Calu3 (cell line): Measurements from ENCODE around the gene INO80C. TPM values are rescaled to one million over a fixed set of nuclear protein-coding genes. Genes with fewer than 3 reads are reported as not detected.
"Not testable (repeated sequence)": the region's sequence is repeated elsewhere in the genome, so short reads cannot be mapped to it uniquely, and the experiment has no call there.

Experiments
- BruUV-seq: library from RNA; stranded (reverse); fragments of 400-500 nt; replicated peaks from 2 replicates; lab custom pipeline; 2021; lab: Mats Ljungman, UMichigan
- CTCF ChIA-PET: fragments of 300-600 bp; sonication (Branson Sonifier 250); formaldehyde crosslinking; loops from one replicate; lab custom pipeline; 2022; ENCODE audit warnings: antibody characterized with exemption; lab: Charles Lee
- DNase-seq: peaks from one replicate; pipeline ENCODE4 v3.0.0; 2022
- H3K27ac Mint-ChIP-seq: one replicate; pipeline ENCODE4 v1.8.0; 2022; ENCODE audit warnings: mixed read lengths; ENCODE audit not compliant: unreplicated experiment
- H3K27me3 Mint-ChIP-seq: one replicate; pipeline ENCODE4 v1.8.0; 2022; ENCODE audit warnings: mixed read lengths; ENCODE audit not compliant: unreplicated experiment
- H3K36me3 Mint-ChIP-seq: one replicate; pipeline ENCODE4 v1.8.0; 2022; ENCODE audit warnings: mild to moderate bottlenecking, moderate library complexity, mixed read lengths; ENCODE audit not compliant: insufficient read depth, unreplicated experiment
- H3K4me1 Mint-ChIP-seq: one replicate; pipeline ENCODE4 v1.8.0; 2022; ENCODE audit warnings: mild to moderate bottlenecking, low read depth, mixed read lengths; ENCODE audit not compliant: unreplicated experiment
- H3K4me3 Mint-ChIP-seq: one replicate; pipeline ENCODE4 v1.8.0; 2022; ENCODE audit warnings: mild to moderate bottlenecking, low read depth, moderate library complexity, mixed read lengths; ENCODE audit not compliant: unreplicated experiment
- H3K9me3 Mint-ChIP-seq: one replicate; pipeline ENCODE4 v1.8.0; 2022; ENCODE audit warnings: low read depth, mixed read lengths; ENCODE audit not compliant: unreplicated experiment
- intact Hi-C: fragments of 100-400 bp; cut with micrococcal nuclease; formaldehyde crosslinking; loops from one replicate; pipeline ENCODE4 v1.10.0; 2022; ENCODE audit not compliant: unreplicated experiment
- total RNA-seq: library from RNA; stranded (reverse); gene quantifications from 2 replicates; pipeline ENCODE4 v1.2.3, GENCODE V29; 2022
- TF ChIP-seq, protein P1 (sequence below): fragments of 200-600 bp; IDR thresholded peaks from one replicate; pipeline ENCODE4 v1.8.0; 2022; ENCODE audit warnings: antibody characterized with exemption; ENCODE audit not compliant: unreplicated experiment

Gene INO80C
- total RNA-seq, 1 experiment from 2014 or later, result 27.0 TPM

DNA sequence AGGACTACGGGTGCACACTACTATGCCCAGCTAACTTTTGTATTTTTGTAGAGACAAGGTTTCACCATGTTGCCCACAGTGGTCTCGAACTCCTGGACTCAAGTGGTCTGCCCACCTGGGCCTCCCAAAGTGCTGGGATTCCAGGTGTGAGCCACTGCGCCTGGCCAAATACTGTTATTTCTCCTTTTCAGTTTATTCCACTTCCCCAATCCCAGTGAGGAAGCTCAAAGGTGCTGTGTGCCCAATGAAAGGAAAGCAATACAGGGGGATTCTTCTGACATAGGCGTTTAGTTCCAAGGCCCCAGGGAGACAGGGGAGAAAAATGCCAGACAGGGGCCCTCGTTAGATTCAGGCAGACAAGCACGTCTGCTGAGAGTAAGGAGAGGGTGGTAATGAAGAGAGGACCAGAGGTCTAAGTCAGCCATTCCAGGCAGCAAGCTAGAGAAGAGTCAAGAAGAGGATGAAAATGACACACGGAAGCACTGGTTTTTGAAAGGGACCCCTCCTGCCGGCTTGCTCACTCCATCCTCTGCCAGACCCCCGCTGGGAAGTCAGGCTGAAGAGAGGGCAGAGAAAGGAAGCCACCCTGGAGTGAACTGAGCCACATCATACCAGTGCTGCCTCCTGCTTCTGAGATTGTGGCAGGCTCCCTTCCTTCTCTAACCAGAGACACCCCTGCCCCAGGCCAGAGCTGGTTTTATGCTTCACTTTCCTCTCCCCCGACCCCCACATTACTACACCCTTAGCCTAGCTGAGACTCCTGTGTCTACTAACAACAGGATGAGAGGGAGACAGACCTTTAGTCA, 6.7 kb downstream of the INO80C start:
- Mint-ChIP-seq H3K27ac (peak overlapping the region; percentile 19), H3K4me3 (no peak overlapping the region), H3K9me3 (no peaks in the 10 kb centered on the region), H3K36me3 (peaks cover 5% of the 10 kb centered on the region), H3K4me1 (peaks cover 59% of the 10 kb centered on the region), H3K27me3 (no peaks in the 10 kb centered on the region)
- no peak for DNase-seq
- no TSS peak for BruUV-seq
- CTCF ChIA-PET, result interaction anchor here (0.9 to 1.7 kb wide), 2 partner anchors 9 to 13 kb away, joined by 3 to 4 read pairs; no protein-coding TSS in a partner anchor
- intact Hi-C loops, result no loop called here
- TF ChIP-seq, protein P1, sequence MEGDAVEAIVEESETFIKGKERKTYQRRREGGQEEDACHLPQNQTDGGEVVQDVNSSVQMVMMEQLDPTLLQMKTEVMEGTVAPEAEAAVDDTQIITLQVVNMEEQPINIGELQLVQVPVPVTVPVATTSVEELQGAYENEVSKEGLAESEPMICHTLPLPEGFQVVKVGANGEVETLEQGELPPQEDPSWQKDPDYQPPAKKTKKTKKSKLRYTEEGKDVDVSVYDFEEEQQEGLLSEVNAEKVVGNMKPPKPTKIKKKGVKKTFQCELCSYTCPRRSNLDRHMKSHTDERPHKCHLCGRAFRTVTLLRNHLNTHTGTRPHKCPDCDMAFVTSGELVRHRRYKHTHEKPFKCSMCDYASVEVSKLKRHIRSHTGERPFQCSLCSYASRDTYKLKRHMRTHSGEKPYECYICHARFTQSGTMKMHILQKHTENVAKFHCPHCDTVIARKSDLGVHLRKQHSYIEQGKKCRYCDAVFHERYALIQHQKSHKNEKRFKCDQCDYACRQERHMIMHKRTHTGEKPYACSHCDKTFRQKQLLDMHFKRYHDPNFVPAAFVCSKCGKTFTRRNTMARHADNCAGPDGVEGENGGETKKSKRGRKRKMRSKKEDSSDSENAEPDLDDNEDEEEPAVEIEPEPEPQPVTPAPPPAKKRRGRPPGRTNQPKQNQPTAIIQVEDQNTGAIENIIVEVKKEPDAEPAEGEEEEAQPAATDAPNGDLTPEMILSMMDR, result no peak

DNA sequence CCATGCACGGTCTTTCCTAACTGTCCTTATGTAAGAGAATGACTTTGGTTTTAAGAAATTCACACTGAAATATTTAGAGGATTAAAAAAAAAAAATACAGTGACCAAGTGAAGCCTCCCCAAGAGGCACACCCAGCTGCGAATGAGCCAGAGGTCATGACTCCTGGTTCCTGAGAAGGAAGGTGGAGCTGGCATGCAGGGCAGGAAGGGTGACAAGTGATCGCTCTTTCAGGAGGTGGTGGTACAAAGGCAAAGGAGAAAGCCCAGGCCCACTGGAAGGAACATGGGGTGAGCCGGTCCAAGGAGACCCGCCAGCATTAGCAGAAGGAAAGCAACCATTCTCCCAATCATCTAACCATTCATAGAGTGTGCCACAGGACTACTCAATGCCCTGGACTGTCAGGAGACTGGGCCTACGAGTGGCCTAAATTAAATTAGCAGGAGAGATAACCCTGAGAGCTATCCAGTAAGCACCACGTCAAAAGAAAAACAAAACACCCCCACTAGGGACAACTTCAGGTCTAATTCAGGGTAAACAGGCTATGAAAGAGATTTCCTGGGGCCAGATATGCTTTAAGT, 7.8 kb downstream of the INO80C start:
- Mint-ChIP-seq H3K27me3 (no peaks in the 10 kb centered on the region), H3K36me3 (peaks cover 5% of the 10 kb centered on the region), H3K27ac (peak overlapping the region; percentile 87), H3K4me1 (peaks cover 58% of the 10 kb centered on the region), H3K4me3 (no peak overlapping the region), H3K9me3 (no peaks in the 10 kb centered on the region)
- DNase-seq, result no peak
- CTCF ChIA-PET, result no interaction called here
- no TSS peak for BruUV-seq
- intact Hi-C loops, result no loop called here
- TF ChIP-seq, protein P1, result no peak

DNA sequence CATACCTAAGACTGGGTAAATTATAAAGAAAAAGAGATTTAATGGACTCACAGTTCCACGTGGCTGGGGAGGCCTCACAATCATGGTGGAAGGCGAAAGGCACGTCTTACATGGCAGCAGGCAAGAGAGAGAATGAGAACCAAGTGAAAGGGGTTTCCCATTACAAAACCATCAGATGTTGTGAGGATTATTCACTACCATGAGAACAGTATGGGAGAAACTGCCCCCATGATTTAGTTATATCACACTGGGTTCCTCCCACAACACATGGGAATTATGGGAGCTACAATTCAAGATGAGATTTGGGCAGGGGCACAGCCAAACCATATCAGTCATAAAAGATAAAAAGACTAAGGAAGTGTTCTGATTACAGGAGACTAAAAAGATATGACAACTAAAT, 8.5 kb downstream of the INO80C start:
- DNase-seq, H3K4me3 Mint-ChIP-seq, H3K36me3 Mint-ChIP-seq, intact Hi-C loops, BruUV-seq, H3K27me3 Mint-ChIP-seq, H3K9me3 Mint-ChIP-seq, CTCF ChIA-PET: not testable (repeated sequence)
- peak overlapping the region; percentile 87 for H3K27ac Mint-ChIP-seq
- H3K4me1 Mint-ChIP-seq, result peaks cover 54% of the 10 kb centered on the region

DNA sequence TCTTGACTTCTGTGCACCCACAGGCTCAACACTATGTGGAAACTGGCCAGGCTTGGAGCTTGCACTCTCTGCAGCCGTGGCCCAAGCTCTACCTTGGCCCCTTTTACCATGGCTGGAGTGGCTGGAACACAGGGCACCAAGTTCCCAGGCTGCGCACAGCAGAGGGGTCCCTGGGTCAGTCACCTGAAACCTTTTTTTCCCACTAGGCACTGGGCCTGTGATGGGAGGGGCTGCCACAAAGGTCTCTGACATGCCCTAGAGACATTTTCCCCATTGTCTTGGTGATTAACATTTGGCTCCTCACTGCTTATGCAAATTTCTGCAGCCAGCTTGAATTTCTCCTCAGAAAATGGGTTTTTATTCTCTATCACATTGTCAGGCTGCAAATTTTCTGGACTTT, 9.4 kb downstream of the INO80C start:
- H3K36me3 Mint-ChIP-seq, H3K27ac Mint-ChIP-seq, H3K27me3 Mint-ChIP-seq, CTCF ChIA-PET, H3K4me3 Mint-ChIP-seq, intact Hi-C loops, H3K9me3 Mint-ChIP-seq, DNase-seq, BruUV-seq: not testable (repeated sequence)
- H3K4me1 Mint-ChIP-seq, result peaks cover 55% of the 10 kb centered on the region

DNA sequence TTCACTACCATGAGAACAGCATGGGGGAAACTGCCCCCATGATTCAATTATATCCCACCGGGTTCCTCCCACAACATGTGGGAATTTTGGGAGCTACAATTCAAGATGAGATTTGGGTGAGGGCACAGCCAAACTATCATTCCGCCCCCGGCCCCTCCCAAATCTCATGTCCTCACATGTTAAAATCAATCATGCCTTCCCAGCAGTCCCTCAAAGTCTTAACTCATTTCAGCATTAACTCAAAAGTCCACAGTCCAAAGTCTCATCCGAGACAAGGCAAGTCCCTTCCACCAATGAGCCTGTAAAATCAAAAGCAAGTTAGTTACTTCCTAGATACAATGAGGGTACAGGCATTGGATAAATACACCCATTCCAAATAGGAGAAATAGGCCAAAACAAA, 10.2 kb downstream of the INO80C start:
- BruUV-seq, H3K36me3 Mint-ChIP-seq, intact Hi-C loops, H3K4me3 Mint-ChIP-seq, DNase-seq, H3K27ac Mint-ChIP-seq, H3K27me3 Mint-ChIP-seq, H3K9me3 Mint-ChIP-seq, CTCF ChIA-PET: not testable (repeated sequence)
- peaks cover 63% of the 10 kb centered on the region for H3K4me1 Mint-ChIP-seq
